ENCODE results near the gene PHF21A.
A peak's percentile ranks its signal among the peaks of the same experiment; 100 is the strongest.

GRCh38 chr11:45917623-45918330 is 203.5 kb downstream of the PHF21A start, which contains the start of gene PEX16:
- no peak for TF ChIP-seq CTCF (IDR thresholded peaks at IDR 0.05)
- peak; percentile 82 to 86 for TF ChIP-seq POLR2A (IDR thresholded peaks at IDR 0.05)
- TF ChIP-seq POLR2AphosphoS5 (IDR thresholded peaks at IDR 0.05), result peak; percentile 96
- no peak for TF ChIP-seq EP300 (IDR thresholded peaks at IDR 0.05)

Measured in gastroesophageal sphincter (tissue), 3 donors.